Mesendoderm (in vitro differentiated cells): ENCODE measurements around the gene RASIP1.

Experiments
- DNase-seq: peaks from one replicate; pipeline ENCODE4 v3.0.0; 2013
- H2AK5ac ChIP-seq: 2 replicates; pipeline ENCODE4 v1.6.1; 2013; ENCODE audit warnings: low read length, inconsistent platforms
- H2BK120ac ChIP-seq: 2 replicates; pipeline ENCODE4 v1.6.1; 2013; ENCODE audit warnings: low read depth, mild to moderate bottlenecking, low read length, moderate library complexity, mixed read lengths
- H2BK15ac ChIP-seq: replicated peaks from 2 replicates; pipeline ENCODE4 v1.6.1; 2013; ENCODE audit warnings: low read depth, mild to moderate bottlenecking, moderate library complexity
- H2BK5ac ChIP-seq: 2 replicates; pipeline ENCODE4 v1.6.1; 2013; ENCODE audit warnings: low read length, inconsistent platforms
- H3K18ac ChIP-seq: 2 replicates; pipeline ENCODE4 v1.6.1; 2013; ENCODE audit warnings: mild to moderate bottlenecking, low read length, mixed read lengths
- H3K23ac ChIP-seq: one replicate; pipeline ENCODE4 v1.6.1; 2013; ENCODE audit warnings: low read length
- H3K27ac ChIP-seq: 2 replicates; pipeline ENCODE4 v1.5.1; 2013; ENCODE audit warnings: low read depth, mild to moderate bottlenecking, inconsistent platforms, low read length, moderate library complexity
- H3K27me3 ChIP-seq: 2 replicates; pipeline ENCODE4 v1.6.1; 2013; ENCODE audit warnings: low read length, control low read depth, mild to moderate bottlenecking, inconsistent platforms; ENCODE audit not compliant: insufficient read depth, poor library complexity
- H3K36me3 ChIP-seq: 2 replicates; pipeline ENCODE4 v1.6.1; 2013; ENCODE audit warnings: low read length, inconsistent platforms; ENCODE audit not compliant: control insufficient read depth, insufficient read depth
- H3K4ac ChIP-seq: one replicate; pipeline ENCODE4 v1.6.1; 2013; ENCODE audit warnings: low read depth, mild to moderate bottlenecking, low read length, moderate library complexity
- H3K4me1 ChIP-seq: 2 replicates; pipeline ENCODE4 v1.6.1; 2013; ENCODE audit warnings: low read depth, low read length, inconsistent platforms; ENCODE audit not compliant: control insufficient read depth
- H3K4me2 ChIP-seq: 2 replicates; pipeline ENCODE4 v1.6.1; 2013; ENCODE audit warnings: low read length
- H3K4me3 ChIP-seq: 2 replicates; pipeline ENCODE4 v1.5.1; 2013; ENCODE audit warnings: mild to moderate bottlenecking, low read length
- H3K56ac ChIP-seq: one replicate; pipeline ENCODE4 v1.6.1; 2013; ENCODE audit warnings: low read length
- H3K79me1 ChIP-seq: 2 replicates; pipeline ENCODE4 v1.6.1; 2013; ENCODE audit warnings: low read length, inconsistent platforms
- H3K79me2 ChIP-seq: 2 replicates; pipeline ENCODE4 v1.6.1; 2013; ENCODE audit warnings: mild to moderate bottlenecking, low read length; ENCODE audit not compliant: control insufficient read depth, insufficient read depth
- H3K9ac ChIP-seq: 2 replicates; pipeline ENCODE4 v1.6.1; 2013; ENCODE audit warnings: low read length, inconsistent platforms
- H4K5ac ChIP-seq: one replicate; pipeline ENCODE4 v1.6.1; 2013; ENCODE audit warnings: low read length
- H4K8ac ChIP-seq: one replicate; pipeline ENCODE4 v1.6.1; 2013; ENCODE audit warnings: low read depth, mild to moderate bottlenecking, control low read depth, low read length, moderate library complexity
- WGBS: extraction: QIAGEN DNeasy Blood & Tissue Kit; methylation state at CpG from one replicate; pipeline ENCODE4 v1.1.7; 2013; ENCODE audit warnings: low lambda C conversion rate, missing lambda C conversion rate; ENCODE audit not compliant: insufficient coverage; ENCODE audit errors: extremely low coverage; 5-methylcytosine and 5-hydroxymethylcytosine counted together

Gene RASIP1

GRCh38 chr19:48746738-48747575 is 6.5 kb upstream of the RASIP1 start, which contains the start of gene IZUMO1:
Gene IZUMO1 (minus strand): TSS chr19:48746909. CDS start chr19:48745859, 1,050 bp downstream.
- Histone ChIP-seq H3K27ac (no peak within 1 kb of the TSS), H4K8ac (no peak within 1 kb of the TSS), H3K18ac (peak within 1 kb of the TSS; percentile 77), H2BK120ac (no peak within 1 kb of the TSS), H3K23ac (no peak within 1 kb of the TSS), H3K79me2 (peaks cover 4% of the 10 kb centered on the region), H3K36me3 (peaks cover 2% of the 10 kb centered on the region), H3K79me1 (peaks cover 3% of the 10 kb centered on the region), H3K27me3 (no peaks in the 10 kb centered on the region), H4K5ac (no peak within 1 kb of the TSS), H3K4ac (peak within 1 kb of the TSS; percentile 49), H3K4me1 (no peaks in the 10 kb centered on the region), H3K9ac (peak within 1 kb of the TSS; percentile 68), H3K56ac (peak within 1 kb of the TSS; percentile 81), H2BK15ac (no peak within 1 kb of the TSS), H3K4me2 (peak within 1 kb of the TSS; percentile 61), H2BK5ac (no peak within 1 kb of the TSS), H2AK5ac (no peak within 1 kb of the TSS), H3K4me3 (peak within 1 kb of the TSS; percentile 66)
- peak; percentile 95 for DNase-seq
- no CpG with 5 or more reads among the region's 31 CpGs for WGBS

DNA sequence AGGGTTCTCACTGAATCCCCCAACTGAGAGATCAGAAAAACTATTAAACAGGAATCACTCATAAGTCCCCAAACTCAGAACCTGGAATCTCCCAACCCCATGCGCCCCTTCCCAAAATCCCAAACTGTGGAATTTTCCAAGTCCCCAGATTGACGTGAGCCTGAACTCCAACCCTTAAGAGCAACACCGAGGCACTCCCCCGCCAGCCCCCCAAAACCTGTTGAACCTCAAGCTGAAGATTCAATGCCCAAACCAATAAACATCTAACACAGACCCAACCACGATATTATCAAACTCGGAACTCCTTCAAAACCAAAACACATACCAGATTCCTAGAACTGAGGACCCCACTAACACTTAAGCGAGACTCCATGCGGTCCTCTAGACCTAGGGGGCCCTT is 5.7 kb upstream of the RASIP1 start:
- Histone ChIP-seq H3K36me3 (peaks cover 2% of the 10 kb centered on the region), H2BK120ac (no peak overlapping the region), H3K79me2 (peaks cover 2% of the 10 kb centered on the region), H3K56ac (peak overlapping the region; percentile 53), H3K4me2 (no peak overlapping the region), H2AK5ac (no peak overlapping the region), H2BK15ac (no peak overlapping the region), H3K23ac (no peak overlapping the region), H3K4ac (peak overlapping the region; percentile 49), H3K4me3 (no peak overlapping the region), H3K9ac (peak overlapping the region; percentile 56), H3K18ac (peak overlapping the region; percentile 65), H4K8ac (no peak overlapping the region), H3K27ac (no peak overlapping the region), H3K79me1 (peaks cover 1% of the 10 kb centered on the region), H2BK5ac (no peak overlapping the region), H3K4me1 (no peaks in the 10 kb centered on the region), H3K27me3 (no peaks in the 10 kb centered on the region), H4K5ac (no peak overlapping the region)
- DNase-seq = no peak
- 100% methylated on average over 2 of the region's 8 CpGs for WGBS

DNA sequence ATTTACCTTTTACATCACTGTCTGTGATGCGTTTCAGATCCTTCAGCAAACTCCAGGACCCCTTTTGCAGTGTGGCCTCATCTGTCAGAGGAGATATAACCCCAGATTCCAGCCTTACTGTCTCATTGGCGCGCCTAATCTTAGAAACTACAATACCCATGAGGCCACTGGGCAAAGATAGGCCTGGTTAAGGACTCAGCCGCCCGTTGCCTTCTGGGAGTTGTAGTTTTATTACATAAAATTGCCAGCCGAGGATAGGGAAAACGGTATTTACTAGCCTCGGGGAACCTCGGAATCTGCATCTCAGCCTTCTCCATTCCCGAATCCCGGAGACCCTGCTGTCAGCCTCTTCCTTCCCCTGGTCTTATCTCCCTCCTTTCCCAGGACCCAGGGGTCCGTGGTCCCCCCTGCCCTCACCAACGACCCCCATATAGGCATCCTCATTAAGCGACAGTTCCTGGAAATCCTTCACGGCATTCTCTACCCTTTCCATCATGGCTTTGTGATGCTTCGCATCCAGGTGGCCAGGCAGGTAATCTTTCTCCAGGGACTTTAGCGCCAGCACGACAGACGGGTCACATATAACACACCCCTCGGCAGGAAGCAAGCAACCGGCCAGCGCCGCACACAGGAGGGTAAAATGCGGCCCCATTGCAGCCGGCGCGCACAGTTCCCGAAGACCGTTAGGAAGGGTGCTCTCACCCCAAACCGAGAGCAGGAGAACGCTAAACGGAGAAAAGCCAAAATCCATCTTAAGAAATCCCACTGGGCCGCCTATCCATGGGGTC is 5.0 kb upstream of the RASIP1 start:
- no peak overlapping the region for H3K4me3 ChIP-seq
- peaks cover 2% of the 10 kb centered on the region for H3K79me2 ChIP-seq
- H2BK120ac ChIP-seq = no peak overlapping the region
- peaks cover 3% of the 10 kb centered on the region for H3K4me1 ChIP-seq
- peak; percentile 82 for DNase-seq
- H3K36me3 ChIP-seq = peaks cover 2% of the 10 kb centered on the region
- no CpG with 5 or more reads among the region's 33 CpGs for WGBS
- no peak overlapping the region for H3K27ac ChIP-seq
- H3K56ac ChIP-seq = peak overlapping the region; percentile 10
- no peak overlapping the region for H3K4me2 ChIP-seq
- H3K79me1 ChIP-seq = no peaks in the 10 kb centered on the region
- H3K9ac ChIP-seq = no peak overlapping the region
- peak overlapping the region; percentile 15 for H3K23ac ChIP-seq
- H2AK5ac ChIP-seq = no peak overlapping the region
- H2BK15ac ChIP-seq = no peak overlapping the region
- no peak overlapping the region for H3K18ac ChIP-seq
- no peak overlapping the region for H2BK5ac ChIP-seq
- no peak overlapping the region for H4K8ac ChIP-seq
- H3K27me3 ChIP-seq = no peaks in the 10 kb centered on the region
- no peak overlapping the region for H4K5ac ChIP-seq
- H3K4ac ChIP-seq = no peak overlapping the region

GRCh38 chr19:48742096-48742495 is 1.7 kb upstream of the RASIP1 start:
- H3K36me3 ChIP-seq = no peaks in the 10 kb centered on the region
- H3K27me3 ChIP-seq = peaks cover 4% of the 10 kb centered on the region
- no CpG with 5 or more reads among the region's 11 CpGs for WGBS
- H4K8ac ChIP-seq = no peak overlapping the region
- no peak overlapping the region for H3K23ac ChIP-seq
- H2BK120ac ChIP-seq = no peak overlapping the region
- H3K79me2 ChIP-seq = no peaks in the 10 kb centered on the region
- H2AK5ac ChIP-seq = no peak overlapping the region
- H3K4me3 ChIP-seq = no peak overlapping the region
- H3K56ac ChIP-seq = no peak overlapping the region
- H4K5ac ChIP-seq = no peak overlapping the region
- H3K4me1 ChIP-seq = peaks cover 5% of the 10 kb centered on the region
- no peak overlapping the region for H3K4ac ChIP-seq
- no peak overlapping the region for H2BK15ac ChIP-seq
- H3K27ac ChIP-seq = no peak overlapping the region
- no peak overlapping the region for H3K9ac ChIP-seq
- H3K18ac ChIP-seq = no peak overlapping the region
- no peaks in the 10 kb centered on the region for H3K79me1 ChIP-seq
- DNase-seq = no peak
- H2BK5ac ChIP-seq = no peak overlapping the region
- no peak overlapping the region for H3K4me2 ChIP-seq

DNA sequence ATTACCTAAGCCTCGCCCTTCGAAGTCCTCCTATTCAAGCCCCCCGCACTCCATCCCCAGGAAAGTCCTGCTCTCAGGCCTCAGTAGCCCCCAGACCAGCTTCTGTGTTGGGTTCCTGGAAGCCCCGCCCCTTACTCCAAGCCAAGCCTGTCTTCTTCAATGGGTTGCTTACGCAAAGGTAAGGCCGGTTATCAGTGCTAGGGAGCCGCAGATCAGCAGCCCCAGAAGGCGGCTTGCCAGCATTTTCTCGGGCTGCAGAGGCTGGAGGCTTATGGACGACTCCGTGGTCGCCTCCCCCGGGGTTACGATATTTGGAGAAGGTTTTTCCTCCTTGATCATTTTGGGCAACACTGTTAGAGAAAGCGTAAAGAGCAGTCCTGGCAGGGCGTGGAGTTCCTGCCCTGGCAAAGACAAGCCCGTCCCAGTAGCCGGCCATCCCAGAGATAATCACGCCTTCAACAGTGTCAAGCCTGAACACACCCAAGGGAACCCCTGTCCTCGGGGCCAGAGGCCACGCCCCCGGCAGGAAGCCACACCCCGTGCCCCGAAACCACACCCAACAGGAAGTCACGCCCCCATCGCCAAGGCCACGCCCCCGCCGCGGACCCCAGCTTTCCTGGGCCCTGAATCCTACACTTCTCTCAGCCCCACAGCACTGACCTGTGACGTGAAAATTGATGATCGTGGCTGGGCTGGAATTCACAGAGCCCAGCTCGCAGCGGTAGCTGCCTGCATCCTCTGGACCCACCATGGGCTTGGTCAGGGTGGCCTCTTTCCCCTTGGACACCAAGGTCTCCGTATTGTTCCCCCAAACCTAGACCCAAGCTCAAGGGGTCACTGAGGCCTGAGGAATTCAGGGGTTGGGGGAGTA is 954 bp upstream of the RASIP1 start:
- no peak overlapping the region for H2AK5ac ChIP-seq
- H3K4me1 ChIP-seq = peaks cover 5% of the 10 kb centered on the region
- WGBS = no CpG with 5 or more reads among the region's 35 CpGs
- peak overlapping the region; percentile 36 for H3K4me2 ChIP-seq
- H2BK15ac ChIP-seq = no peak overlapping the region
- H3K36me3 ChIP-seq = no peaks in the 10 kb centered on the region
- H3K79me2 ChIP-seq = no peaks in the 10 kb centered on the region
- H2BK5ac ChIP-seq = no peak overlapping the region
- peak; percentile 52 for DNase-seq
- peaks cover 4% of the 10 kb centered on the region for H3K27me3 ChIP-seq
- H3K4ac ChIP-seq = no peak overlapping the region
- no peak overlapping the region for H3K18ac ChIP-seq
- H3K79me1 ChIP-seq = no peaks in the 10 kb centered on the region
- no peak overlapping the region for H3K23ac ChIP-seq
- H3K56ac ChIP-seq = peak overlapping the region; percentile 71
- H4K8ac ChIP-seq = no peak overlapping the region
- no peak overlapping the region for H2BK120ac ChIP-seq
- H4K5ac ChIP-seq = peak overlapping the region; percentile 26
- no peak overlapping the region for H3K4me3 ChIP-seq
- peak overlapping the region; percentile 38 for H3K9ac ChIP-seq
- no peak overlapping the region for H3K27ac ChIP-seq
